ENCODE data around the gene LRRC73.

The LRRC73 gene

DNA sequence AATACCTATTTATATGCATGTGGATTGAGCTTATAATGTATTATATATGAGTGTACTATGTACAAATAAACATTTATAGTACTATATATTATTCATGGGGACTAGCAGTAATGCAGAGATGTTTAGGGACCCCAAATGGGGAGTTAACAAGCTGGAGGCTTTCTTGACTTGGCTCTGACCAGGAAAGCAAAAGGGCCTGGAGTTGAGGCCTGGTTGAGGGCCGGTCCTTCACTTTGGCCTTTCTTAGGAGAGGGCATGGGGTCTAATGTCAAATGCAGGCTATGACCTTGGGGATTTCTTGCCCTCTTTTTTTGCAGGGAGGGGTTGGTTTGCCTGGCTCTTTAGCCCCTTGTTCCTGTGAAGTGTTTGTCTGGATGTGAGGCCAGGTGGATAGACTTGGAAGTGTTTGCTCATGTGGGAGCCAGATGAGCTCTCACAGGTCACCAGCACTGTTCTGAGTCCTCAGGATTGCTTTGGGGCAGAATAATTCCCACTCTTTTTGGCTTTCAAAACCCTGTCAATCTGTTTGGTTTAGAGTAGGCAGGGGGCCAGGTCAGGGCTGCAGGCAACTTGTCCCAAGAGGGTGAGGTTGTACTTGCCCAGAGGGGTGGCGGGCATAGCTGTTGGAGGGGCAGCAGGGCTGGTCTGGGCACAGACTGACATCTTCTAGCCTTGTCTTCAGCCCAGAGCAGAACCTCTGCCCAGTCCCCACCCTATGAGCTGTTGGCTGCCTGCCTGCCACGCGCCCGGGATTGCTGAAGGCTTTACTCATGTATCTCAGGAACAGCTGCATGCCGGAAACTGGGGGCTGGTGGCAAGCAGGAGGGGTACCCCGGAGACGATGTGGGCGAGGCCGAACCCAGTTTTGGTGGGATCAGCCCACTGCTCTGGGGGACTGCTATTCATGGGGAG is 18.1 kb downstream of the LRRC73 start:
- TF ChIP-seq, protein P1, sequence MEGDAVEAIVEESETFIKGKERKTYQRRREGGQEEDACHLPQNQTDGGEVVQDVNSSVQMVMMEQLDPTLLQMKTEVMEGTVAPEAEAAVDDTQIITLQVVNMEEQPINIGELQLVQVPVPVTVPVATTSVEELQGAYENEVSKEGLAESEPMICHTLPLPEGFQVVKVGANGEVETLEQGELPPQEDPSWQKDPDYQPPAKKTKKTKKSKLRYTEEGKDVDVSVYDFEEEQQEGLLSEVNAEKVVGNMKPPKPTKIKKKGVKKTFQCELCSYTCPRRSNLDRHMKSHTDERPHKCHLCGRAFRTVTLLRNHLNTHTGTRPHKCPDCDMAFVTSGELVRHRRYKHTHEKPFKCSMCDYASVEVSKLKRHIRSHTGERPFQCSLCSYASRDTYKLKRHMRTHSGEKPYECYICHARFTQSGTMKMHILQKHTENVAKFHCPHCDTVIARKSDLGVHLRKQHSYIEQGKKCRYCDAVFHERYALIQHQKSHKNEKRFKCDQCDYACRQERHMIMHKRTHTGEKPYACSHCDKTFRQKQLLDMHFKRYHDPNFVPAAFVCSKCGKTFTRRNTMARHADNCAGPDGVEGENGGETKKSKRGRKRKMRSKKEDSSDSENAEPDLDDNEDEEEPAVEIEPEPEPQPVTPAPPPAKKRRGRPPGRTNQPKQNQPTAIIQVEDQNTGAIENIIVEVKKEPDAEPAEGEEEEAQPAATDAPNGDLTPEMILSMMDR (conservative IDR thresholded peaks at IDR 0.05; ENCODE audit: low read depth, low read length) = no peak
- no peak for DNase-seq (ENCODE audit: low read depth)
- H3K4me3 ChIP-seq (ENCODE audit: low read length) = peak overlapping the region; percentile 17

DNA sequence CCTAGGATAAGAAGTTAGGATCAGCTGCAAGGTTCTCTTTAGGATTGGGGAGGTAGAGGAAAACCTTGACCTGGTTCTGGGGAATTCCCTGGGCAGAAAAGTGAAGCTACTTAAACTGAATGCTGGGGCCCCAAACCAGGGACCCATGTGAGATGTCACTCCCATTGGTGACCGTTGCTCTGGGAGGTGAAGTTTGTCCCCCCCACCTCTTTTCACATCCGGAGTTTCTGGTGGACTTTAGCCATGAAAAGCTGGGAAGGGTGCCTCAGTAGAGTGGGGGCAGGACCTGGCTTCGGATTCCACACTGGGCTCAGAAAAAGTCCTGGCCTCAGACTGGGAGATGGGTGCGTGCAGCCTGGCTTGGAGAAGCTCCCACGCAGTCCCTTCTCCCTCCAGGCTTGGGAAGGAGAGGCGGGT is 19.6 kb downstream of the LRRC73 start:
- no peak overlapping the region for H3K4me3 ChIP-seq (ENCODE audit: low read length)
- DNase-seq (ENCODE audit: low read depth) = no peak
- TF ChIP-seq, protein P1 (conservative IDR thresholded peaks at IDR 0.05; ENCODE audit: low read depth, low read length) = no peak

DNA sequence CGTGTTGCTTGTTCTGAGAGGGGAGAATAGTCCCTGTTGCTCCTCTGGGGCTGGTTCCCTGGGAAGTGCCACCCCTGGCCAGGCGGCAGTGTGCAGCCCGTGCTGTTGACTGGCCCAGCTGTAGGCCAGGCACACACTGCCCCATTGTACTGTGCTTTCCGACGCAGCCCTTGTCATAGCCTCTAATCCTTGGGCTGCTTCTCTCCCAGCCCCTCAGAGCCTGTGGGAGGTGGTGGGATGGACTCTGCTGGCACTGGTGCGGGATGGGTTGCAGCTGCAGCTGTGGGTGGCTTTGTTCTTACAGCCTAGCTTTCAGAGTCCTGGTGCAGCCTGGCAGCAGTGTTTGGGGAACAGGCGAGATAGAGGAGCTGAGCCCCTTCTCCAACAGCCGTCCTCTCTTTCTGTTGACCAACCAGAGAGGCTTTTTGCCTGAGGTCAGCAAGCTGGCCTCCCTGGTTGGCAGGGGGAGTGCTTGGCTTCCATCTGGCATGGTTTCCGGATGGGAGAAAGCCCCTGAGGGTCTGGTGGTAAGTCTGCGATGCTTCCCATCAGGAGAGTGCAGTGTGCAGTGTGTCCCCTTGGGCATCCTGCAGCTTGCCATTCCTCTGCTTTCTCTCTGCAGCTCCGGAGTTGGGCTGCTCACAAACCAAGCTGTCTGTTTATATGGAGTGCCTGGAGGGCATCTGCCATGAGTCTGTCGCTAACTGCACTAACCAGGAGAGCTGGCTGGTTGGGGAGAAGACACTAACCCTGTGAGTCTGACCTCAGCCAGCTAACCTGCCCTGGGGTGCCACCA is 20.7 kb downstream of the LRRC73 start:
- H3K4me3 ChIP-seq (ENCODE audit: low read length) = no peak overlapping the region
- DNase-seq (ENCODE audit: low read depth) = no peak
- TF ChIP-seq, protein P1 (conservative IDR thresholded peaks at IDR 0.05; ENCODE audit: low read depth, low read length) = no peak

DNA sequence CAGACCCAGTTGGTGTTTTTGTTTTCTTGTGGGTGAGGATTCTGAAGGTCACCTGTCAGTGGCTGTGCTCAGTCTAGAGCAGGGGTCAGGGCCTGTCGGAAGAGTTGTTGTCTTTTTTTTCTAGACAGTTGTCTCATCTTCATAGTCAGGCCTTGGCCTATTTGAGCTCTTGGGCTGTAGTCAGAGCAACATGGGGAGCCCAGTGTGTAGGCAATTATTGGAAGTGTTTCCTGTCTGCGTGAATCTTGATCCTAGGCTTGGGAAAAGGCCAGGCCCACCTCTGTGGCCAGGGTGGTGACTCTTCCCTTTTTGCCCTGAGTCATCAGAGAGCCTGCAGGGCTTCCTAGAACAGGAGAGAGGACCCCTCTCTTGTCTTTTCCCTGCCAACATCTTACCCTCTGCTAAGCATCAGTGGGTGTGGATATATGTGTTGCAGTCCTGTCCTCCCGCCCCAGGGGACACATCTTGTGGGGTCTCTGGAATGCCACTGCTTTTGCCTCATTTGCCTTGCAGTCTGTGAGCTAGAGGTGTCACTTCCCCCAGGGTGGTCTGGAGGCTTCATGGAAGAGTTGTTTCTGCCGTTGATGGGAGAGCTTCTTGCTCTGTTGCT is 21.4 kb downstream of the LRRC73 start:
- TF ChIP-seq, protein P1 (conservative IDR thresholded peaks at IDR 0.05; ENCODE audit: low read depth, low read length) = no peak
- no peak overlapping the region for H3K4me3 ChIP-seq (ENCODE audit: low read length)
- no peak for DNase-seq (ENCODE audit: low read depth)

DNA sequence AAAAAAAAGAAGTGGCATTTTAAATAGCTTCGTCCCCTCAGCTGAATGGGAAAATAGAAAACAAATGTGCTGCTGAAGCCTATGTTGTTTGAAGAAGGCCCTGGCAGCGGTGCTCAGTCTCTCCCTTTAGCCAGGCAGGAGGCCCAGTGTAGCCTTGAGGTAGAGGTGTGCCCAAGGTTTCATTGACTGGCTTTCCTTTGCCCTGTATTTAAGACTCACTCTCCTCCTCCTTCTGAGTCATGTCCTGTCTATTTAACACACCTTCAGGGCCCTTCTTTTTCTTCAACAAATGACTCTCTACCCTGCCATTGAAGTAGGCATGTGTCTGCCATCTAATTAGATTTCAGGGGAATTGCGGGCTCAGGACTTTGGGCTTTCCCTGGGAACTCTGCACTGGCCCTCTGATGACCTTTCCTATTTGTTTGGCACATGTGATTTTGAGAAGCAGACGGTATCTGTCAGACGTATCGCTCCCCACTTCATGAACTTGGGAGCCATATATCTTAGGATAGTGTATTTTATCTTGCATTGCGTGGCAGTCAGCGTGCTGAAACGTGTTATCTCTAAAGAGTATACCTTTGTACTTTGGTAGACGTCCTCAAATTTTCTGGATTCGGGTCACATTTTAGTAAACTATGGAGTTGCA is 28.4 kb downstream of the LRRC73 start:
- TF ChIP-seq, protein P1 (conservative IDR thresholded peaks at IDR 0.05; ENCODE audit: low read depth, low read length) = no peak
- DNase-seq (ENCODE audit: low read depth) = no peak
- no peak overlapping the region for H3K4me3 ChIP-seq (ENCODE audit: low read length)

DNA sequence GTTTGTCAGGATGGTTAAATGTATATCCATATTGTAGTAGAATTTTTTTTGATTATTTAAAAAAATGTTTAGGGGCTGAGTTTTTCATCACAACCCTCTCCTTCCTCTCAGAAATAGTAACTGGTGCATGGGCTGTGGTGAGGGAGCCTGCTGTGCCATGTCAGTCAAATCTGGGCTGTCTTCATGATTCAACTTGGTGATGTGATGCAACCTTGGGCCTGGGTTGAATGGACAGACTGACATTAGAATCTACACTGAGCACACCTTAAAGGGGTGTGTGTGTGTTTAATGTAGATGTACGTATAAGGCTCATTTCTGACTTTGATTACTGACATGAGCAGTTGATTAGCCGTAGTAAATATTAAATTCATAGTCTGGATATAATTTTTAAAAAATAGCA is 29.1 kb downstream of the LRRC73 start:
- DNase-seq (ENCODE audit: low read depth) = no peak
- H3K4me3 ChIP-seq (ENCODE audit: low read length) = no peak overlapping the region
- TF ChIP-seq, protein P1 (conservative IDR thresholded peaks at IDR 0.05; ENCODE audit: low read depth, low read length) = no peak
